ENCODE data around the gene CD6.

- no peak for TF ChIP-seq POLR2A (IDR thresholded peaks at IDR 0.05)
- TF ChIP-seq, protein P1, sequence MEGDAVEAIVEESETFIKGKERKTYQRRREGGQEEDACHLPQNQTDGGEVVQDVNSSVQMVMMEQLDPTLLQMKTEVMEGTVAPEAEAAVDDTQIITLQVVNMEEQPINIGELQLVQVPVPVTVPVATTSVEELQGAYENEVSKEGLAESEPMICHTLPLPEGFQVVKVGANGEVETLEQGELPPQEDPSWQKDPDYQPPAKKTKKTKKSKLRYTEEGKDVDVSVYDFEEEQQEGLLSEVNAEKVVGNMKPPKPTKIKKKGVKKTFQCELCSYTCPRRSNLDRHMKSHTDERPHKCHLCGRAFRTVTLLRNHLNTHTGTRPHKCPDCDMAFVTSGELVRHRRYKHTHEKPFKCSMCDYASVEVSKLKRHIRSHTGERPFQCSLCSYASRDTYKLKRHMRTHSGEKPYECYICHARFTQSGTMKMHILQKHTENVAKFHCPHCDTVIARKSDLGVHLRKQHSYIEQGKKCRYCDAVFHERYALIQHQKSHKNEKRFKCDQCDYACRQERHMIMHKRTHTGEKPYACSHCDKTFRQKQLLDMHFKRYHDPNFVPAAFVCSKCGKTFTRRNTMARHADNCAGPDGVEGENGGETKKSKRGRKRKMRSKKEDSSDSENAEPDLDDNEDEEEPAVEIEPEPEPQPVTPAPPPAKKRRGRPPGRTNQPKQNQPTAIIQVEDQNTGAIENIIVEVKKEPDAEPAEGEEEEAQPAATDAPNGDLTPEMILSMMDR (IDR thresholded peaks at IDR 0.05): no peak
Observed at GRCh38 chr11:61024938-61025820, 53.7 kb downstream of the CD6 start.
